GM21423 (cell line): ENCODE measurements around the gene FBLN2.

Experiments
- ATAC-seq: cut with Tn5 transposase; IDR thresholded peaks from one replicate; pipeline ENCODE4 v1.9.1; 2021; ENCODE audit warnings: mild to moderate bottlenecking, moderate library complexity; ENCODE audit not compliant: unreplicated experiment

The FBLN2 gene

DNA sequence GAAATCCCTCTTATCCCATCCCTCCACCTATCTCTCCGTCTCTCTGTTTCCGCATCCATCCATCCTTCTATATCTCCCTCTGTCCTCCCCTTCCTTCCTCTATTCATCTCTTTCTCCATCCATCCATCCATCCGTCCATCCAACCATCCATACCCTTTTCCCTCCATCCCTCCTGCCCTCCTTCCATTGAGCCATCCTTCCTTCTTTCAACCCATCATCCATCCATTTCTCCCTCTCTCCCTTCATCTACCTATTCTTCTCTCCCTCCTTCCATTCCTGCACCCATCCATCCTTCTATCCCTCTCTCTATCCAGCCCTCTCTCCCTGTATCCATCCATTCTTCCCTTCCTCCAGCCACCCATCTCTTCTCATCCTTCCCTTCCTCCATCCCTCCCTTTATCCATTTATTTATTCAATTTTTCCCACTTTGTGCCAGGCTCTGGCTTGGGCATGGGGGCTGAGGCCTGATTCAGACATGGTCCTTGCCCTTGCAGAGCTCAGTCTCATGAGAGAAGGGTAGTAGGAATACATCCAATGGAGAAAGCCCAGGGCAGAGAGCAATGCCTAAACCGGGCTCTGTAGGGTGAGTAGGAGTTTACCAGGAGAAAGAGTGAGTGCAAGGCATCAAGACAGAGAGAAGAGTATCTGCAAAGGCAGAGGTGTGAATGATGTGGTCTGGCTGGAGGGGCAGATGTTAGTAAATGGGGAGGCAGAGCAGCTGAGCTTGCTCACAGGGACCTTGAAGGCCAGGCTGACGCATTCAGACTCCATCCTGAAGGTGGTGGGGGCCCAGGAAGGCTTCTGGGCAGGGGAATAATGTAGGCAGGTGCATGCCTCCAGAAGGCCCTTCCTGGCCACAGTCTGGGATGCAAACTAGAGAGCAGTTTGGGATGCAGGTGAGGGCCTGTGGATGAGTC is 19.5 kb upstream of the FBLN2 start:
- ATAC-seq: no peak

DNA sequence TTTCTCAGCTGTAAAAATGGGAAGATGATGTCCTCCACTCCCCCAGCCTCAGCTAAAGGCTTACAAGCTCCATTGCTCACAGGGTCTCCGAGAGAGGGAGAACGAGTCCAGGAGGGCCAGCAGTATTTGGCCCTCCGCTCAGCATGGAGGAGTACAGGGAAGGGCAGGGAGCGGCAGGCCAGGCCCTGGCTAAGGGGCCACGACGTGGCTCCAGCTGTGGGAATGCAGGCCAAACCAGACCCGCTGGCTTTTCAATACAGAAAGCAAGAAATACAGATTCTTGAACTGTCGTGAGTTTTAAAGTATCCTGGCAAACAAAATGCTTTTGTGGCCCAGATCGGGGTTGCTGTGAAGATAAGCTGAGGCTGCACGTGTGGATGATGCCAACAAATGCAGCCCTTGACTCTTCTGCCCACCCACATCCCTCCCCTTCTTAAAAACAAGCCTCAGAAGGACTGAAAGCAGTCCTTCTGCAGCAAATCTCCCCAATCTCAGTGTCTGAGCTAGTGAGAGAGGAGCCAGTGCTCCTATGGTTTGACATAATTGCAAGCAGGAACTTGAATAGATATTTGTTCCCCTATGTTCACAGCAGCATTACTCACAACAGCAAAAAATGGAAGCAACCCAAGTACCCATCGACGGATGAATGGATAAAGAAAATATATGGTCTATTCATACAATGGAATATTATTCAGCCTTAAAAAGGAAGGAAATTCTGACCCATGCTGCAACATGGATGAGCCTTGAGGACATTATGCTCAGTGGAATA is 18.5 kb upstream of the FBLN2 start:
- ATAC-seq: no peak

DNA sequence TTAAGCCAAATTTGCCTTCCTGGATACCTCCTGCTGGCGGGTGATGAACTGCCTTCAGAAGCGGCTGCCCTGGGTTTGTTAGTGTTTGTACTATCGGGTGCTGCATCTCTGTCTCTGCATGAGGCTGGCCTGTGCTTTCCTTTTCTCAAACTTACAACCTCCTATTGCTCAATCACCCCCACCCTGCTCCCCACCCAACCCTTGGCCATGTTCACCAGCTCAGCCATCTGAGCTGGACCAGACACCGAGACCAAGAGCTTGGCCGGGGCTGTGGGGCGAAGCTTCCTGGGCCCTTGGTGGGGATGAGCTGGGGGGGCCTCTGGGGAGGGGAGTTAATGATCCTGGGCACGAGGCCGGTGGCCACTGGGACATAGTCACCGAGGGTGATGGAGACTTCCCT is 16.8 kb upstream of the FBLN2 start:
- ATAC-seq: no peak

- no peak for ATAC-seq
These were observed 16.3 kb upstream of the FBLN2 start for GRCh38 chr3:13532631-13533030.

DNA sequence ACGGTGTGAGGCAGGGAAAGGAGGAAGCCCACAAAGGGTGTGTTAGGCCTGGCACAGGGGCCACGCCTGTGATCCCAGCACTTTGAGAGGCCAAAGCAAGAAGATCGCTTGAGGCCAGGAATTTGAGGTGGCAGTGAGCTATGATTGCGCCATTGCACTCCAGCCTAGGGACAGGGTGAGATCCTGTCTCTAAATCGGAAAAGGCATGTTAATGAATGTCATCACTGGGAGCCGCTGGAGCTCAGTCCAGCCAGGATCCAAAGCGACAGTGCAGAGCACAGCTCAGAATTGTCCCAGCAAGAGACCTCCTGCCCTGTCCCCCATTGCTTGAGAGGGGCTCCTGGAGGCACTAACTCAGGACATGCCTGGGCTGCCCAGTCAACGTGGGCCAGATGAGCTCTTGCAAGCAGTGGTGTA is 15.0 kb upstream of the FBLN2 start:
- no peak for ATAC-seq

GRCh38 chr3:13535526-13535875 is 13.4 kb upstream of the FBLN2 start:
- no peak for ATAC-seq

DNA sequence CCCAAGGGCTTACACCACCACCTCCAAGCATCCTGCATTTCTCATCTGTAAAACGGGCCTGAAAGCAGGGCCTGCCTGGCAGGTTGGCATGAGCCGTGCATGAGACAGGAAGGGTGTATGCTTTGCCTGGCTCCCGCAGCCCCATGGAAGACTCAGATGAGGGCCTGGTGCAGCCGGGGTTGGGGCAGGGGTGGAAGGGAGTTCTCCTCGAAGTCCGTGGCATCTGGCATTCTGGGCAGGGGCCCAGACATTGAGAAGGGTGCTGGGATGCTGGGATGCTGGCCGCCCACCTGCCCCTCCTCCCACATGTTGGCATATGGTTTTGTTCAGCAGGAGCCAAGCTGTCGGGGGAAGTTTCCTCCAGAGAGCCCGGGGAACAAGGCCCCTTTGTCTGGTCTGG is 13.0 kb upstream of the FBLN2 start:
- no peak for ATAC-seq

- ATAC-seq: no peak
These were observed 12.5 kb upstream of the FBLN2 start for GRCh38 chr3:13536432-13536831.

DNA sequence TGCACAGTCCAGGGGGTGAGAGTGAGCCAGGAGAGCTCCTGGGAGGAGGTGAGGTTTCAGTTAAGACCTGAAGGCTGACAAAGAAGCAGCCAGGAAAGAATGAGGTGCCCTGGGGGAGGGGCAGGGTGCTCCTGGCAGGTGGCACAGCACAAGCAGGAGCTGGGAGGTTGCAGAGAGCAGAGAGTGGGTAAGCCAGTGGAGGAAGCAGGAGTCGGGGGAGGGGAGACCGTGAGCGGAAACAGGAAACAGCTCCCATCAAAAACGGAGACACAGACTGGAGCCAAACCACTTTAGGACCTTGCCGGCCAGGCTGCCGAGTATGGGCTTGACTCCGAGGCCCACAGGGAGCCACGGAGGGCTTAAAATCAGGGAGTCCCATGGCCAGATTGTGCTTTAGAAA is 12.1 kb upstream of the FBLN2 start:
- no peak for ATAC-seq

DNA sequence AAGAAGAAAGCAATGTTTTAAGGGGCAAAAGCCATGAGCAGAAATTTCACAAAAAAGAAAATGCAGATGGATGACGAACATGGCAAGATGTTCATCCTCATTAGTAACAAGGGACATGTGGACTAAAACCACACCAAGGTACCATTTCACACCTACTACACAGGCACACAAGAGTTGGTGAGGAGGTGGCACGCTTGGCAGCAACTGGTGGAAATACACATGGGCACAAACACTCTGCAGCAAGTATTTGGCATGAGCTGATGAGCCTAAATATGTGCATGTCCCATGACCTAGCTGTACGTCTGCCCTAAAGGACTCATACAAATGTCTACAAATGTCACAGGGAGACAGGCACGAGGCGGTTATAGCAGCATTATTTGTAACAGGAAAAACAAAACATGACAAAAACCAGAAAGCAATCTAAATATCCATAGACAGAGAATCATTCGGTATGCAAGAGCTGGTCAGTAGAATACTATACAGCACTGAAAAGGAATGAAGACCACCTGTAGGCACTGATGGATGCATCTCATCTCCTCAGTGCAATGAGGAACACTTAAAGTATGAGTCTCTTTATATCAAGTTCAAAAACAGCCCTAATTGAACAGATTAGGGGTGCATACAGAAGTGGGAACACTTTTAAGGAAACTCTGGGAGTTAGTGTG is 11.5 kb upstream of the FBLN2 start:
- no peak for ATAC-seq

- no peak for ATAC-seq
These were observed 11.0 kb upstream of the FBLN2 start for GRCh38 chr3:13537909-13538296.

GRCh38 chr3:13538520-13539291 is 10.2 kb upstream of the FBLN2 start:
- no peak for ATAC-seq

- no peak for ATAC-seq
These were observed 9.7 kb upstream of the FBLN2 start for GRCh38 chr3:13539292-13539638.

GRCh38 chr3:13539671-13540070 is 9.3 kb upstream of the FBLN2 start:
- ATAC-seq: no peak

DNA sequence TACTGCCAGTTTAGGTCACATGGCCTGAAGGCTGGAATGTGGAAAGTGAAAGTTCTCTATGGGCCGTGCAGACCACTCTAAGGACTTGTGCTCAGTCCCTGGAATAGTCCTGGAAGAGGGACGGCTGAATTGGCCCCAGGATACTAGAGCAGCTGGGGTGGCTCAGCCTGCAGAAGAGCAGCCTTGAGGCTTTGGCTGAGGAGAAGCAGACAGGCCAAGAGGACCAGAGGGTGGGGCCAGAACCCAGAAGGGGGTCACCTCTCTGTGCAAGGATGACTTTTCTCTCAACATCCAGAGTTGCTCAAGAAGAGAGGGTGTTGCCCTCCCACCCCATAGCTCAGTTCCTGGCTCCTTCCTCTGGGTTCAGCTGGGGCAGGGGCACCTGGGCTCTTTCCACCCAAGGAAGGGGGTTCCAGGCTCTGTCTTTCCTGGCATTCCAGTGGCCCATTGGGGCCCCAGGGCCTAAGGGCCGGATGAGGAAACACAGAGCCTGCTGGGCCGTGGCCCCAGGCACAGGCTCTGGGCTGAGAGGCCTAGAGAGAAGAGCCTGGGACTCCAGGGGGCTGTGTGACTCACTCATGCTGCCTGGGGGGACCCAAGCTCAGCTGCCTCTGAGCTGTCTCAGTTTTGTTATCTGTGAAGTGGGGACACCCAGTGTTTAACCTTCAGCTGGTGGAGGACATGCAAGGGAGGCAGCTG is 8.5 kb upstream of the FBLN2 start:
- ATAC-seq: no peak

DNA sequence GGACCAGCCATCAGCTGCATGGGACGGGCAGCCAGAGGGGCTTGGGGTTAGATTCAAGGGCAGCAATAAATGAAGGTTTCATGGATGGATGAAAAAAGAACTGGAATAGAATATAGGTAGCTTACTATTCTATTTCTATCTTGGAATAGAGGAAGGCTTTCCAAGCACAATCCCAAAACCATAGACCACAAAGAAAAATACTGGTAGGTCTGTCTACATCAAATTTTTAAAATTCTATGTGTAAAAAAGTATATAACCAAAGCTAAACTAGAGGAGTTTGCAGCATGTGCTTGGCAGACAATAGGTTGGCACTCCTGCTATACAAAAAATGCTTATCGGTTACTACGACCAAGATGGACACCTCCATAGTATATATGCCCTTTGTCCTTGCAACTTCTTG is 7.2 kb upstream of the FBLN2 start:
- ATAC-seq: no peak

GRCh38 chr3:13542142-13542541 is 6.8 kb upstream of the FBLN2 start:
- no peak for ATAC-seq

DNA sequence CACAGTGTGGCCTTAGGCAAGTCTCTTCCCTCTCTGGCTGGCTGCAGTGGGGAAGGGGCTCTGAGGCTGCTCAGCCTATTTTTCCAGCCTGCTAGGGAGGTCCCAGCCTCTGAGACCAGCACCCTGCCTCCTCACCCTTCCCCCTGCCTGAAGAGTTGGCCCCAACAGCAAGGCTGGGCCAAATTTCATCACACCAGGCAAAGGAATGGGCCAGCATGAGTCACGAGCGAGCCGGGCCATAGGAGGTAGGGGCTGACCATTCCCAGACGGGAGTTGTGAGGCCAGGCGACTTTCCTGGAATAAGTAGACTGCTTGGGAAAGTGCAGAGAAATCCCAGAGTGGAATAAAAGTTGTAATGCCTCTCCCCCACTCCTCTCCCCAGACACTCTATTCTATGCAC is 5.7 kb upstream of the FBLN2 start:
- no peak for ATAC-seq

DNA sequence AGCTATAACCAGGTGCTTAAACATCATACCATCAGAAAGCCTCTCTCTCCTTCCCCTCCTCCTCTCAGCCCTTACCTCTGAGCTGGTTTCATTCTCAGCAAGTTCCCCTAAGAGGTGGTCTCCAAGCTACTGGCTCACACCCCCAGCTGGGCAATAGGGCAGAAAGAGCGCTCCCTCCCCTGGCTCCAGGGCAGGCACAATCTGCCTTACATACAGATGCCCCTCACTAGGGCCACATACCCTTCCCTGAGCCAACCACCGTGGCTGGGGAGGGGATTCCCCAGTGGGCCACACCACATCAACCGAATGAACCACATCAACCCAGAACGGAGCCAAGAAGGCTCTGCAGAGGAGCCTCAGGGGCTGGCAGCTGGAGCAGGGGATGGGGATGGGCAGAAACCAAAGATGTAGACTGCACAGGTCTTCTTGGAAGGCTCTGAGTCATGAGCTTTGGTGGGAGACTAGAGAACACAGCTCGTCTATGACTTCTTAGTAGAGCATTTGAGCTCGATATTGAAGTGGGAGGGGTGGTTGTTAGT is 4.6 kb upstream of the FBLN2 start:
- no peak for ATAC-seq

GRCh38 chr3:13544951-13545651 is 3.8 kb upstream of the FBLN2 start:
- no peak for ATAC-seq
